Anterior cingulate cortex (tissue), 58 donors: ENCODE results near the gene AIRE.

Experiments used
- DNase-seq, 58 donors: peaks; one replicate each; lab custom pipeline; 2025; lab: John Stamatoyannopoulos, UW

The AIRE gene

GRCh38 chr21:44303490-44303981 lies 17.9 kb downstream of the AIRE start:
- peak in 2 of 58 donors; percentile 28 to 29 for DNase-seq

- peak in 22 of 58 donors; percentile 21 to 65 (median 42) for DNase-seq
These were observed 18.4 kb downstream of the AIRE start for GRCh38 chr21:44304011-44304616.

GRCh38 chr21:44304877-44305293 lies 19.2 kb downstream of the AIRE start:
- DNase-seq, result peak in 51 of 58 donors; percentile 14 to 80 (median 55)

- DNase-seq, result peak in 10 of 58 donors; percentile 24 to 61 (median 34)
These were observed 20.0 kb downstream of the AIRE start for GRCh38 chr21:44305691-44306090.

GRCh38 chr21:44306936-44307704 lies 21.4 kb downstream of the AIRE start:
- DNase-seq, result no peak

GRCh38 chr21:44310628-44311507 lies 25.2 kb downstream of the AIRE start:
- DNase-seq, result no peak

- no peak for DNase-seq
These were observed 26.4 kb downstream of the AIRE start for GRCh38 chr21:44312089-44312488.

- no peak for DNase-seq
These were observed 27.0 kb downstream of the AIRE start for GRCh38 chr21:44312716-44313115.

GRCh38 chr21:44313451-44313850 lies 27.8 kb downstream of the AIRE start:
- DNase-seq, result peak in 3 of 58 donors; percentile 33 to 34 (median 34)

GRCh38 chr21:44314128-44314527 lies 28.5 kb downstream of the AIRE start:
- no peak for DNase-seq

GRCh38 chr21:44314561-44314960 lies 28.9 kb downstream of the AIRE start:
- no peak for DNase-seq

- no peak for DNase-seq
These were observed 30.1 kb downstream of the AIRE start for GRCh38 chr21:44315691-44316203.

- DNase-seq, result no peak
These were observed 30.7 kb downstream of the AIRE start for GRCh38 chr21:44316277-44316900.

- peak in 16 of 58 donors; percentile 19 to 68 (median 43) for DNase-seq
These were observed 31.6 kb downstream of the AIRE start for GRCh38 chr21:44317241-44317782.

GRCh38 chr21:44317871-44318270 lies 32.2 kb downstream of the AIRE start:
- no peak for DNase-seq

GRCh38 chr21:44318489-44319285 lies 33.0 kb downstream of the AIRE start:
- no peak for DNase-seq

- DNase-seq, result no peak
These were observed 33.9 kb downstream of the AIRE start for GRCh38 chr21:44319407-44320065.

GRCh38 chr21:44320847-44321246 lies 35.2 kb downstream of the AIRE start:
- no peak for DNase-seq
